Measurements from ENCODE around the gene TBC1D32. TPM values are rescaled to one million over a fixed set of nuclear protein-coding genes. Genes with fewer than 3 reads are reported as not detected.
A peak's percentile ranks its signal among the peaks of the same experiment; 100 is the strongest.
"Not testable (repeated sequence)": the region's sequence is repeated elsewhere in the genome, so short reads cannot be mapped to it uniquely, and the experiment has no call there.

Gene TBC1D32
- total RNA-seq, 1 experiment from 2014 or later, result 4.2 TPM

GRCh38 chr6:121124600-121124999 lies 209.7 kb downstream of the TBC1D32 start:
- no peak for DNase-seq (ENCODE audit: low spot score)

GRCh38 chr6:121112356-121112755 lies 221.9 kb downstream of the TBC1D32 start:
- DNase-seq (ENCODE audit: low spot score), result no peak

- DNase-seq (ENCODE audit: low spot score), result no peak
Observed at GRCh38 chr6:121110733-121111132, 223.5 kb downstream of the TBC1D32 start.

GRCh38 chr6:121106962-121107361 lies 227.3 kb downstream of the TBC1D32 start:
- no peak for DNase-seq (ENCODE audit: low spot score)

- no peak for DNase-seq (ENCODE audit: low spot score)
Observed at GRCh38 chr6:121105461-121105860, 228.8 kb downstream of the TBC1D32 start.

- DNase-seq (ENCODE audit: low spot score), result no peak
Observed at GRCh38 chr6:121093928-121094327, 240.4 kb downstream of the TBC1D32 start.

GRCh38 chr6:121090492-121090891 lies 243.8 kb downstream of the TBC1D32 start:
- no peak for DNase-seq (ENCODE audit: low spot score)

GRCh38 chr6:121086876-121087275 lies 247.4 kb downstream of the TBC1D32 start:
- DNase-seq (ENCODE audit: low spot score), result no peak

- no peak for DNase-seq (ENCODE audit: low spot score)
Observed at GRCh38 chr6:121076119-121076518, 258.2 kb downstream of the TBC1D32 start.

GRCh38 chr6:121068749-121069148 lies 265.5 kb downstream of the TBC1D32 start:
- DNase-seq (ENCODE audit: low spot score), result not testable (repeated sequence)

- no peak for DNase-seq (ENCODE audit: low spot score)
Observed at GRCh38 chr6:121067381-121067780, 266.9 kb downstream of the TBC1D32 start.

- no peak for DNase-seq (ENCODE audit: low spot score)
Observed at GRCh38 chr6:121064345-121064744, 269.9 kb downstream of the TBC1D32 start.

GRCh38 chr6:121055572-121056163 lies 278.6 kb downstream of the TBC1D32 start:
- DNase-seq (ENCODE audit: low spot score), result peak; percentile 85

- DNase-seq (ENCODE audit: low spot score), result peak; percentile 65
Observed at GRCh38 chr6:121048593-121048992, 285.7 kb downstream of the TBC1D32 start.

- DNase-seq (ENCODE audit: low spot score), result not testable (repeated sequence)
Observed at GRCh38 chr6:121044905-121045304, 289.4 kb downstream of the TBC1D32 start.

GRCh38 chr6:121043706-121044105 lies 290.6 kb downstream of the TBC1D32 start:
- peak; percentile 71 for DNase-seq (ENCODE audit: low spot score)

GRCh38 chr6:121043211-121043610 lies 291.1 kb downstream of the TBC1D32 start:
- not testable (repeated sequence) for DNase-seq (ENCODE audit: low spot score)

- DNase-seq (ENCODE audit: low spot score), result no peak
Observed at GRCh38 chr6:121042766-121043165, 291.5 kb downstream of the TBC1D32 start.

- no peak for DNase-seq (ENCODE audit: low spot score)
Observed at GRCh38 chr6:121040831-121041230, 293.4 kb downstream of the TBC1D32 start.

GRCh38 chr6:121033091-121033490 lies 301.2 kb downstream of the TBC1D32 start:
- DNase-seq (ENCODE audit: low spot score), result no peak

GRCh38 chr6:121032268-121033006 lies 301.8 kb downstream of the TBC1D32 start:
- no peak for DNase-seq (ENCODE audit: low spot score)
